ENCODE measurements around the gene TMTC1. TPM values are rescaled to one million over a fixed set of nuclear protein-coding genes. Genes with fewer than 3 reads are reported as not detected.

Gene TMTC1
- total and polyA plus RNA-seq, 2 experiments from 2014 or later, result 4.8 to 24.3 TPM

GRCh38 chr12:29639893-29640495 lies 143.7 kb downstream of the TMTC1 start (continued):
- TF ChIP-seq ZNF462 (CRISPR knock-in tag; IDR thresholded peaks at IDR 0.05), result no peak
- no peak for TF ChIP-seq JUNB (IDR thresholded peaks at IDR 0.05; ENCODE audit: unreplicated experiment)
- no peak for TF ChIP-seq ETS1 (IDR thresholded peaks at IDR 0.05)
- TF ChIP-seq EZH2phosphoT487 (IDR thresholded peaks at IDR 0.05; ENCODE audit: unreplicated experiment), result no peak

- DNase-seq (ENCODE audit: low spot score) (no peak), ATAC-seq (peak; percentile 43; the same call in 1 of the 3 replicates)
- H3K36me3 Mint-ChIP-seq (ENCODE audit: low read depth), result peaks cover 36% of the 10 kb centered on the region
- H3K36me3 ChIP-seq (ENCODE audit: insufficient read depth), result no peaks in the 10 kb centered on the region
- no peak for TF ChIP-seq JUNB (IDR thresholded peaks at IDR 0.05; ENCODE audit: unreplicated experiment)
- TF ChIP-seq ZNF114 (CRISPR knock-in tag; IDR thresholded peaks at IDR 0.05), result no peak
- TF ChIP-seq NANOG (IDR thresholded peaks at IDR 0.05; ENCODE audit: borderline replicate concordance), result no peak
- 0 out of 3 replicates have a peak, but pooled peaks cover 3% of the 10 kb centered on the region for H3K9me3 Mint-ChIP-seq
- no peak overlapping the region for H3K4me2 ChIP-seq
- H3K27ac Mint-ChIP-seq, result no peak overlapping the region
- H4K20me1 ChIP-seq (replicated peaks; ENCODE audit: insufficient read depth), result no peaks in the 10 kb centered on the region
- peaks cover 4% of the 10 kb centered on the region for H3K27me3 Mint-ChIP-seq (ENCODE audit: insufficient read depth, low read depth, poor library complexity)
- no peaks in the 10 kb centered on the region for H3F3A ChIP-seq (replicated peaks; ENCODE audit: low read depth)
- no peak overlapping the region for H2AFZ ChIP-seq
- H3K27ac ChIP-seq (ENCODE audit: low read depth), result no peak overlapping the region
- H3K9me2 ChIP-seq (ENCODE audit: insufficient read depth), result peaks cover 7% of the 10 kb centered on the region; the same call in 1 of the 2 replicates
- no peak overlapping the region for H3K4me3 Mint-ChIP-seq
- no peaks in the 10 kb centered on the region for H3K27me3 ChIP-seq (ENCODE audit: insufficient read depth)
- H3K4me1 Mint-ChIP-seq, result peaks cover 44% of the 10 kb centered on the region
- H3K4me3 ChIP-seq, result no peak overlapping the region
- peaks cover 27% of the 10 kb centered on the region; the same call in 1 of the 2 replicates for H3K4me1 ChIP-seq (ENCODE audit: insufficient read depth)
- H3K79me2 ChIP-seq (replicated peaks; ENCODE audit: insufficient read depth), result no peaks in the 10 kb centered on the region
Observed at GRCh38 chr12:29638528-29638927, 145.2 kb downstream of the TMTC1 start.
